NCI-H82 treated with DMSO at 0.1 percent for 48 hours (cell line): ENCODE measurements around the gene CDH8.

Experiments
- DNase-seq: peaks from one replicate; lab custom pipeline; 2025; ENCODE audit not compliant: unreplicated experiment; lab: John Stamatoyannopoulos, UW

The CDH8 gene, protein sequence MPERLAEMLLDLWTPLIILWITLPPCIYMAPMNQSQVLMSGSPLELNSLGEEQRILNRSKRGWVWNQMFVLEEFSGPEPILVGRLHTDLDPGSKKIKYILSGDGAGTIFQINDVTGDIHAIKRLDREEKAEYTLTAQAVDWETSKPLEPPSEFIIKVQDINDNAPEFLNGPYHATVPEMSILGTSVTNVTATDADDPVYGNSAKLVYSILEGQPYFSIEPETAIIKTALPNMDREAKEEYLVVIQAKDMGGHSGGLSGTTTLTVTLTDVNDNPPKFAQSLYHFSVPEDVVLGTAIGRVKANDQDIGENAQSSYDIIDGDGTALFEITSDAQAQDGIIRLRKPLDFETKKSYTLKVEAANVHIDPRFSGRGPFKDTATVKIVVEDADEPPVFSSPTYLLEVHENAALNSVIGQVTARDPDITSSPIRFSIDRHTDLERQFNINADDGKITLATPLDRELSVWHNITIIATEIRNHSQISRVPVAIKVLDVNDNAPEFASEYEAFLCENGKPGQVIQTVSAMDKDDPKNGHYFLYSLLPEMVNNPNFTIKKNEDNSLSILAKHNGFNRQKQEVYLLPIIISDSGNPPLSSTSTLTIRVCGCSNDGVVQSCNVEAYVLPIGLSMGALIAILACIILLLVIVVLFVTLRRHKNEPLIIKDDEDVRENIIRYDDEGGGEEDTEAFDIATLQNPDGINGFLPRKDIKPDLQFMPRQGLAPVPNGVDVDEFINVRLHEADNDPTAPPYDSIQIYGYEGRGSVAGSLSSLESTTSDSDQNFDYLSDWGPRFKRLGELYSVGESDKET

GRCh38 chr16:62036101-62036801 is at the start of gene CDH8:
Gene CDH8 (minus strand): TSS chr16:62036438. CDS start chr16:62021403, 15,035 bp downstream.
- DNase-seq = no peak

GRCh38 chr16:62079236-62079635 is 43.0 kb upstream of the CDH8 start:
- DNase-seq = no peak

DNA sequence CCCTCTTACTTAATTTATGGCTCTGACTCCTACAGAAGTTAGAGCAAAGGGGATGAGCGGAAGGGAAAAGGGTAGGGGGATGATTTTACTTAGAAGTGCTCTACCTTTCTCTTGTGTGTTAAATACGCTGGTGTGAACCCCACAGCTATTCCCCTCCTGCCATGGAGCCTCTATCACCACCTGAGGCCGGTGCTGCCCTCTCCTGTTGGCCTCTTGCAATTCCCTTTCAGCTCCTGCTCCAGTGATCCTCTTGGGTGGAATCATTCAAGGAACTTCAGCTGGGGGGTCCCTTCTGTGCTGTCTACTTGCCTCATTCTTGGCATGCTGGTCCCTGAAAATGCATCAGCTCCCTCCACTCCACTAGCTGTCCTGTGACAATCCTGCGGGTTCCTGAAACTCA is 41.8 kb upstream of the CDH8 start:
- DNase-seq = no peak

DNA sequence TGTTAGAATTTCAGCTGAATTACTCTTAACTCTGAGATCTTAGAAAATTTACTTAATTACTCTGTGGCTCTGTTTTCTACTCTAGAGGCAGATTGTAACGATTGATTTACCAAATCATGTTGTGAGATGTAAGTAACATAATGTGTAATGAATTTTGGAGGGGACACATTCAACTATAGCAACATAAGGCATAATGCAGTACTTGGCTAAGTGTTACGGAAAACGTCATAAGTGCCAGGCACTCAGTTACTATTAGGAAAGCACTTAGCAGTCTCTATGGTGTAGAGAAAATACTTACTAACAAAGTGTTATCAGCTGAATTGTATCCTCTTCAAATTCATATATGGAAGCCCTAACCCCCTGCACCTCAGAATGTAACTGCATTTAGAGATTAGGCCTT is 40.6 kb upstream of the CDH8 start:
- DNase-seq = no peak

DNA sequence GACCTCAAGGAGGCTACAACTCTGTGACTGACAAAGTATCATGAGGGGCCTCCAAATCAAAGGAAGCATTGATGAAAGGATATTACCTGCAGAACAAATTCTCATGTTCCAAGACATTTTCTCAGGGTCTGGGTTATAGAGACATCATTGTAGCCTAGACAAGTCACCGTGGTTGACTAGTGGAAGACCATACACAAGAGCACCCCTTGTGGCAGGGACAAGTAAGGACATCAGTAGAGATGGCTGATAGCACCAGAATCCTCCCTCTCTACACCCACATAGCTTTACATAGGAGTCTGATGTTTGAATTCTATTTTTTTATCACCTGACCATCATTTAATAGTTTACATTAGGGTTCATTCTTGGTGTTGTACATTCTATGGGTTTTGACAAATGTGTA is 32.5 kb upstream of the CDH8 start:
- DNase-seq = no peak

DNA sequence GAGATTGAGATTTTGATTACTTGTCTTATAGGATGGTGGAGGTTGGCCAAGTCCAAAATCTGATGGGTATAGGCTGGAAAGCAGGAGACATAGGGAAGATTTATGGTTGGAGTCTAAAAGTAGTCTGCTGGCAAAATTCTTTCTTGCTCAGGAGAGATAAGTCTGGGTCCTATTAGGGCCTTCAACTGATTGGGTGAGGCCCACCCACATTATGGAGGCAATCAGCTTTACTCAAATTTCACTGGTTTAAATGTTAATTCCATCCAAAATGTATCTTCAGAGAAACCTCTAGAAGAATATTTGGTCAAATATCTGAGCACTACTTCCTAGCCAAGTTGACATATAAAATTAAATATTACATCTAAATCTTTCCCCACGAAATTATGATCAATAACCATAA is 31.7 kb upstream of the CDH8 start:
- DNase-seq = no peak

- no peak for DNase-seq
Observed at GRCh38 chr16:62067182-62067581, 30.9 kb upstream of the CDH8 start.

DNA sequence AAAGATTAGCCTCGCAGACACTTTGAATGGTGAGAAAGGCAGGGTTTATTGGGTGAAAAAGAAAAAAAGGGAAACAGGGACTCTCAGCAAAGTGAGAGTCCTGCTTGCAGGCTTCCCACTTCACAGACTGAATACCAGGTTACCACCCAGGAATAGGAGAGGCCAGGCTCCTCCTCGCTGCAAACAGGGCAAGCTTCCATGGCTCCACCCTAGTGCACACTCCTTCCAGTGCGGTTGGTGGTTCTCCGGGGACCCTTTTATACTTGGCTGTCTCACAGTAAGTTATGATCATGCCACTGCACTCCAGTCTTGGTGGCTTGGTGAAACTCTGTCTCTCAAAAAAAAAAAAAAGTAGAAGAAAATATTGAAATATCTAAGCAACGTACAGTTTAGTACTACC is 30.5 kb upstream of the CDH8 start:
- no peak for DNase-seq

DNA sequence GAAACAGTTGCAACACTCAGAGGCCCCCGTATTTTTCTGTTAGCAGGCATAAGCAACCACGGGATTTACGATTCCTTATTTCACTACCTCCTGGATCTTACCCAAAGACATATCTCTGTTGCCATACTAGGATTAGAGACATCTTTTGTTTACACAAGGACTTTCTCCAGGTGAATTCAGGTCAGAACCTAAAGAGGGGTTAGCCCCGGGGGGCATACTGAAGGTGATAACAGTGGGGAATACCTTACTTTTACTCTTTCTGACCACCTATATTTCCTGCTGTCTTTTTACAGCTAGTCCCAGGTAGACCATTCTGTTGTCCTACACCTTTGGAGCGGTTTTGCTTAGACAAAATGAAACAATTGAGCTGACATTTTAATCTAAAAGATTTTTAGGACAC is 27.9 kb upstream of the CDH8 start:
- DNase-seq = no peak

DNA sequence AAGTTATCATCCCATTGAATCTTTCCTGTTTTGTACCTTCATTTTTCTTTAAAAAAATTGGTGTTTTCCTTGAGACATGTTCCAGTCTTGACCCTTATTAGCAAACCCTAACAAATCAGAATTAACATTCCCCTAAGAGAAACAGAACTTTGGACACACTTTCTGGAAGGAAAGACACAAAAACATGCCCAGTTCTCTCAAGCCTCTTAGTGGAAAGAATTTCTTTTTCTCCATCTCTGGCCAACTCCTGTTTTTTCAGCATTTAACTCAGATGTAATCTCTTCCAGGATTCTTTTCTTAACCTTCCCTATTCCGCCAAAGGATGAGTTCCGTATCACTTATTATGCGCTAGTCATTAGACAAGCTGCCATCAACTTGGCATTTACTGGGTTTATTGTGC is 23.9 kb upstream of the CDH8 start:
- DNase-seq = no peak

- no peak for DNase-seq
Observed at GRCh38 chr16:62059527-62059926, 23.3 kb upstream of the CDH8 start.

GRCh38 chr16:62058412-62058811 is 22.2 kb upstream of the CDH8 start:
- no peak for DNase-seq

GRCh38 chr16:62051942-62052341 is 15.7 kb upstream of the CDH8 start:
- no peak for DNase-seq

DNA sequence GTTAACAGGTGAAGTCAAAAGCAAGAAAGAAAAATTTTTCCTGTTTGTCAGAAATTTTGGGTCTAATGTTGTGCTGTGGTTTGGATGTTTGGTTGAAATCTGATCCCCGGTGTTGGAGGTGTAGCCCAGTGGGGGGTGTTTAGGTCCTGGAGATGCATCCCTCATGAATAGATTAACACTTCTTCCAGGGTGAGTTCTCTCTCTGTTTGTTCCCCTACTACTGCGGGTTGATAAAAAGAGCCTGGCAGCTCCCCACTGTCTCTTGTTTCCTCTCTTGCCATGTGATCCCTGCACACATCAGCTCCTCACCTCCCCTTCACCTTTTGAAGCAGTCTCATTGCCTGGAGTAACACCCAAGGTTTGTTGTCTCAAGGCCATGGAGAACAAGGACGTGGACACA is 14.6 kb upstream of the CDH8 start:
- DNase-seq = no peak

GRCh38 chr16:62046801-62047200 is 10.6 kb upstream of the CDH8 start:
- DNase-seq = no peak

- peak; percentile 16 for DNase-seq
Observed at GRCh38 chr16:62041401-62041800, 5.2 kb upstream of the CDH8 start.

DNA sequence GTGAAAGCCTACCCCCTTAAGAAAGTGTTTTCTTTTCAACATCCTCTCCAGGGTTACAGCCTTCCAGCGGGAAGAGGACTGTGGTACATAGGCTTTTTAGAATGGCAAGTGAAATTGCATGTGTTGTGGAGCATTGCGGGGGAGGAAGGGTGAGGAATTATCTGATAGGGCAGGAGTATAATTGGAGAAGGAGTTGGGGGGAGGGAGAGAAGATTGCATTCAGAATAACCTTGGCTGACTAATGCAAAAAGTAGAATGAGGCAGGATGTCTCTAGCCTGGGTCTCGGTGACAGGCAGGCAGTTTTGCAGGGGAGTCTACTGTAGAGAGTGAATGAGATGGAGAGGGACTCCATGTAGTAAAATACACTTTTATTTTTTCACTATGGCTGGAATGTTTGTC is 2.4 kb upstream of the CDH8 start:
- no peak for DNase-seq

DNA sequence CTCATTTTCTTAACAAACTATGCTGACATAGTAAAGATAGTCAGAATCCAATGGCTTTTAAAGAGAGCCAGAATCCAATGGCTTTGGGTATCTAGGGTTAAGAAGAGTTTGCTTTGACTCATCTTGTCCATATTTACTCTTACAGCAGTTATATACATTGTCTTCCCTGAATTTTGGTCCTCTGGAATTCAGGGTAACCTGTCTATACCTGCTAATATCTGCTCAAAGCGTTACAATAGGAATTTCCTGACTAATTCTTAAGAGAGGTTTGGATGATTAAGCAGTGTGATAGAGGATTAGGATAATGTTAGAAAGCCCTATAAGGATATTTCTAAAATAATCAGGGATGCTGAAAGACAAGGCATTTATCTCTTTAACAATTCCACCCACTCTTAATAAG is 2.0 kb upstream of the CDH8 start:
- DNase-seq = no peak

GRCh38 chr16:62036802-62037135 is 531 bp upstream of the CDH8 start:
- DNase-seq = no peak

DNA sequence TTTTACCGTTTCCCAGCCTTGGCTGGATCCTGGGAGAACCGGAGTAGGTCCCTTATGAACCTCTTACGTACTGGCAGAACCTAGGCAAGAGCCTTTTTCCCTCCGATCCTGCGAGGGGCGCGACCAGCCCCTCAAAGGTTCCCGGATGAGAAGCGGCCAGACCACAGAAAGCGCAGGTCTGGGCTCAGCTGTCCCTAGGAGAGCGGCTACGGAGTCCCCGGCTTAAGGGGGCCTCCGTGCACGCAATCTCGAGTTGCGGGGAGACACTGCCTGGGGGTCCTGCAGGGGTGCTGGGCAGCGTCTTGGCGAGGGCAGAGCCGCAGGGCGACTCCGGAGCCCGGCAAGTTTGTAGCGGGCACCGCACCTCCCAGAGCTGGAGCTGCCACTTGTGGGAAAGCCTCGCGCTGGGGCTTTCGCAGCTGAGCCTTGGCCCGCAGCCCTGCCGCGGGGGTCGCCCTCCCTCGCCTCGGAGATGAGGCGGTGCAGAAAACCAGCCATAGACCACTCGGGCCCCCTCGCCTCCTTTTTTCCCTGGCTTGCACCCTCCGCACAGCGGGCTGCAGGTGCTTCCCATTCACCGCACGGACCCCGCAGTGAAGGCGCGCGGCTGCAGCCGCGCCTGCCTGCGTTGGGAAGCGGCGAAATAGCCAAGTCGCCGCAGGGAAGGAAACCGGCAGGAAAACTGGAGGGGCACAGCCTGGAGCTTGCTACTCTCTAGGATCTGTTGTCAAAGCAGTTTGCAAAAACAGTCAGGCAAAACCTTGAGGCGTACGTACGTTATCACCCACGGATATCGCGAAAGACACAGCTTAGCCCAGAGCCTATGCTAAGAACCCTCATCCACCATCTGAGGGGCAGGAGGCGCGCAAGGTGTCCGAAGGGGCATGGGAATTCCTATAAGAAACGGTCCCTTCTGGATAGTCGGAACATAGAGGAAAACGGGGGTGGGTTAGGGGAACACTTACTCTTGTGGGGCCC is 834 bp downstream of the CDH8 start:
- no peak for DNase-seq
